ENCODE results near the gene APOOL.

DNA sequence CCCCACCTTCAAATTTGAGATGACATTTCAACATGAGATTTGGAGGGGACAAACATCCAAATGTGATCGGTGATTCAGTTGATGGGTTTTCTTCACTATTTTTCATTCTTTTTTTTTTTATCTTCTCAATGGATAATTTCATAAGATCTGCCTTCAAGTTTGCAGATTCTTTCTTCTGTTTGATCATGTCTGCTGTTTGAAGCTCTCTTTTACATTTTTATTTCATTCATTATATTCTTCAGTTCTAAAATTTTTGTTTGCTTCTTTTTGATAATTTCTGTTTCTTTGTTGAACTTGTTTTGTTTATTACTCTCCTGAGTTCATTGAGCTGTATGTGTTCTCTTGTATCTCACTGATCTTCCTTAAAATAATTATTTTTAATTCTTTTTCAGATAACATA is 14.8 kb downstream of the APOOL start:
- TF ChIP-seq GATA2 (IDR thresholded peaks at IDR 0.05; ENCODE audit: low read depth, low read length) (no peak), GATA3 (IDR thresholded peaks at IDR 0.05; ENCODE audit: low read depth, low read length) (no peak)

All from SH-SY5Y (cell line).